Right atrium auricular region (tissue), 2 donors: ENCODE measurements around the gene PSD. TPM values are rescaled to one million over a fixed set of nuclear protein-coding genes. Genes with fewer than 3 reads are reported as not detected.

ENCODE experiments used
- DNase-seq: peaks from one replicate; pipeline ENCODE4 v3.0.0-alpha.2; 2019; ENCODE audit warnings: low spot score
- H3K27ac ChIP-seq, 2 donors: fragments of 200-600 bp; sonication (generic); 1 replicate in 1 of 2; 2 replicates in 1 of 2; pipeline ENCODE4 v1.5.1; 2016 to 2019
- H3K27me3 ChIP-seq, 2 donors: fragments of 200-600 bp; sonication (generic); one replicate each; pipeline versions ENCODE4 v1.5.1 to v1.6.0; 2017 to 2019
- H3K36me3 ChIP-seq: fragments of 200-600 bp; sonication (generic); one replicate; pipeline ENCODE4 v1.5.1; 2016
- H3K4me1 ChIP-seq, 2 donors: fragments of 200-600 bp; sonication (generic); one replicate each; pipeline versions ENCODE4 v1.5.1 to v1.6.0; 2017 to 2019
- H3K4me3 ChIP-seq, 2 donors: fragments of 200-600 bp; sonication (generic); 1 replicate in 1 of 2; 2 replicates in 1 of 2; pipeline ENCODE4 v1.5.1; 2017 to 2019; ENCODE audit warnings: mild to moderate bottlenecking in 1 of 2, moderate library complexity in 1 of 2
- H3K9me3 ChIP-seq, 2 donors: fragments of 200-600 bp; sonication (generic); one replicate each; pipeline ENCODE4 v1.5.1; 2019
- CTCF ChIP-seq, 2 donors: fragments of 200-600 bp; sonication (generic); IDR thresholded peaks; one replicate each; pipeline ENCODE4 v1.5.1; 2019; ENCODE audit warnings: antibody characterized with exemption in 2 of 2
- total RNA-seq, 2 donors: library from RNA; depleted of rRNA; stranded (reverse); fragments of >200 nt; gene quantifications; one replicate each; pipeline ENCODE4 v1.1.0, GENCODE V29; 2016

Gene PSD
- 1 to 10 TPM; 2.2 to 9.7 TPM for total RNA-seq

- Histone ChIP-seq H3K27ac (no peak within 1 kb of the TSS), H3K27me3 (peaks cover 0 to 8% of the 10 kb centered on the region in 2 donors), H3K9me3 (no peaks in the 10 kb centered on the region), H3K4me1 (peaks cover 0 to 41% of the 10 kb centered on the region in 2 donors), H3K36me3 (no peaks in the 10 kb centered on the region), H3K4me3 (peak within 1 kb of the TSS; percentile 71 to 94)
- no peak for DNase-seq
- no peak for TF ChIP-seq CTCF (IDR thresholded peaks at IDR 0.05)
Measured at GRCh38 chr10:102418622-102419268, at the start of gene PSD. Gene PSD, minus strand, starts transcription at chr10:102418785. Its CDS starts 1,747 bp downstream, at chr10:102417038.

- Histone ChIP-seq H3K27ac (no peak overlapping the region), H3K36me3 (no peaks in the 10 kb centered on the region), H3K4me1 (peaks cover 0 to under 1% of the 10 kb centered on the region in 2 donors), H3K4me3 (no peak overlapping the region), H3K9me3 (no peaks in the 10 kb centered on the region), H3K27me3 (no peaks in the 10 kb centered on the region)
- no peak for TF ChIP-seq CTCF (IDR thresholded peaks at IDR 0.05)
- DNase-seq = no peak
Measured at GRCh38 chr10:102467971-102468438, 49.4 kb upstream of the PSD start.

- no peaks in the 10 kb centered on the region for H3K27me3 ChIP-seq
- no peak overlapping the region for H3K4me3 ChIP-seq
- DNase-seq = no peak
- no peaks in the 10 kb centered on the region for H3K36me3 ChIP-seq
- H3K9me3 ChIP-seq = no peaks in the 10 kb centered on the region
- TF ChIP-seq CTCF (IDR thresholded peaks at IDR 0.05) = no peak
- H3K27ac ChIP-seq = no peak overlapping the region
- H3K4me1 ChIP-seq = peaks cover 0 to 7% of the 10 kb centered on the region in 2 donors
Measured at GRCh38 chr10:102467318-102467717, 48.7 kb upstream of the PSD start.

GRCh38 chr10:102465466-102465865 is 46.9 kb upstream of the PSD start:
- H3K4me1 ChIP-seq = peaks cover 0 to 25% of the 10 kb centered on the region in 2 donors
- no peak for TF ChIP-seq CTCF (IDR thresholded peaks at IDR 0.05)
- no peak overlapping the region for H3K4me3 ChIP-seq
- H3K27ac ChIP-seq = no peak overlapping the region
- H3K36me3 ChIP-seq = no peaks in the 10 kb centered on the region
- DNase-seq = no peak
- no peaks in the 10 kb centered on the region for H3K27me3 ChIP-seq
- no peaks in the 10 kb centered on the region for H3K9me3 ChIP-seq

GRCh38 chr10:102463983-102464382 is 45.4 kb upstream of the PSD start:
- Histone ChIP-seq H3K27ac (no peak overlapping the region), H3K4me1 (peaks cover 0 to 25% of the 10 kb centered on the region in 2 donors), H3K36me3 (no peaks in the 10 kb centered on the region), H3K27me3 (no peaks in the 10 kb centered on the region), H3K4me3 (no peak overlapping the region), H3K9me3 (no peaks in the 10 kb centered on the region)
- no peak for DNase-seq
- TF ChIP-seq CTCF (IDR thresholded peaks at IDR 0.05) = no peak
